C4-2B (cell line): ENCODE data around the gene CYP3A5.

Source experiments
- ZFX ChIP-seq: fragments of 450-650 bp; IDR thresholded peaks from 2 replicates; pipeline ENCODE4 v1.6.1; 2017
- TF ChIP-seq, protein P1 (sequence below): fragments of 450-650 bp; conservative IDR thresholded peaks from 2 replicates; pipeline ENCODE4 v1.5.1; 2017; ENCODE audit warnings: mild to moderate bottlenecking

DNA sequence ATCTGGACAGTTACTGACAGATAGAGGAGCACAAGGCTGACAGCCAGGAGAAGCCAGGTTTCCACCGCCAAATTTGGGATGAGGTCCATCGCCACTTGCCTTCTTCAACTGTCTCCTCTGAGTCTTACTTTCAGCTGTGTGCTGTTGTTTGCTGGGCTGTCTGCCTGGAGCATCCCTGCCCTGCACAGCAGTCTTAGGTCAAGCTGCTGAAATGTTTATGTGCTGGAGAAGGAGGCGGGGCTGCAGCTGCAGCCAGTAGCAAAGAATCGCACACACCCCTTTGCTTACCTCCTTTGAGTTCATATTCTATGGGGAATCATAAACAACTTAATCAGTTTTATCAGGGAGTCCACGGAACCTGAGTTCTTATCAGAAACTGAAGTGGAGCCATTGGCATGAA lies 20.1 kb upstream of the CYP3A5 start:
- TF ChIP-seq, protein P1, sequence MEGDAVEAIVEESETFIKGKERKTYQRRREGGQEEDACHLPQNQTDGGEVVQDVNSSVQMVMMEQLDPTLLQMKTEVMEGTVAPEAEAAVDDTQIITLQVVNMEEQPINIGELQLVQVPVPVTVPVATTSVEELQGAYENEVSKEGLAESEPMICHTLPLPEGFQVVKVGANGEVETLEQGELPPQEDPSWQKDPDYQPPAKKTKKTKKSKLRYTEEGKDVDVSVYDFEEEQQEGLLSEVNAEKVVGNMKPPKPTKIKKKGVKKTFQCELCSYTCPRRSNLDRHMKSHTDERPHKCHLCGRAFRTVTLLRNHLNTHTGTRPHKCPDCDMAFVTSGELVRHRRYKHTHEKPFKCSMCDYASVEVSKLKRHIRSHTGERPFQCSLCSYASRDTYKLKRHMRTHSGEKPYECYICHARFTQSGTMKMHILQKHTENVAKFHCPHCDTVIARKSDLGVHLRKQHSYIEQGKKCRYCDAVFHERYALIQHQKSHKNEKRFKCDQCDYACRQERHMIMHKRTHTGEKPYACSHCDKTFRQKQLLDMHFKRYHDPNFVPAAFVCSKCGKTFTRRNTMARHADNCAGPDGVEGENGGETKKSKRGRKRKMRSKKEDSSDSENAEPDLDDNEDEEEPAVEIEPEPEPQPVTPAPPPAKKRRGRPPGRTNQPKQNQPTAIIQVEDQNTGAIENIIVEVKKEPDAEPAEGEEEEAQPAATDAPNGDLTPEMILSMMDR, result no peak
- no peak for TF ChIP-seq ZFX
